ENCODE data around the gene RNF19B. TPM values are rescaled to one million over a fixed set of nuclear protein-coding genes. Genes with fewer than 3 reads are reported as not detected.

RNF19B gene
- total and polyA plus RNA-seq, 2 of the 8 experiments (the other 6 are each of a cell fraction or from before 2014, with no cell fraction given): 9.2 to 11.2 TPM

- no peak overlapping the region for H3K14ac ChIP-seq (ENCODE audit: insufficient read length)
- ChIA-PET POLR2A (ENCODE audit: partially characterized antibody) (interaction anchor here (0.6 to 1.2 kb wide), 4 partner anchors 28 to 228 kb away, joined by 3 to 4 read pairs (median 3); no protein-coding TSS in a partner anchor), CTCF (ENCODE audit: partially characterized antibody) (interaction anchor here (0.7 to 2.0 kb wide), 10 partner anchors 8 to 259 kb away, joined by 3 to 10 read pairs (median 4); no protein-coding TSS in a partner anchor)
- H3K4me2 ChIP-seq (ENCODE audit: insufficient read depth in 1 of 2, low read depth in 2 of 2, low read length in 2 of 2): peak overlapping the region; percentile 81 to 92
- no peaks in the 10 kb centered on the region for H3K9me3 ChIP-seq (ENCODE audit: insufficient read depth in 2 of 2, low read depth in 1 of 2, low read length in 1 of 2)
- 1% methylated on average over 31 of the region's 31 CpGs; no CpG with 5 or more reads in 1 of the 2 experiments for WGBS, 2 experiments (ENCODE audit: extremely low coverage in 1 of 2, insufficient coverage in 1 of 2, insufficient read length in 1 of 2, insufficient replicate concordance in 2 of 2, low coverage in 1 of 2, low lambda C conversion rate in 2 of 2, missing lambda C conversion rate in 1 of 2)
- no peak overlapping the region for H4K8ac ChIP-seq (ENCODE audit: extremely low read depth, insufficient read depth, low read length)
- no peak overlapping the region for H4K91ac ChIP-seq (replicated peaks; ENCODE audit: insufficient read length, low read length)
- no peak overlapping the region for H2BK12ac ChIP-seq (ENCODE audit: low read depth, low read length)
- H2AFZ ChIP-seq (ENCODE audit: low read length): no peak overlapping the region
- FAIRE-seq (no peak), DNase-seq (ENCODE audit: low read depth in 1 of 2, low spot score in 2 of 2) (peak in 1 of 2 experiments; percentile 82)
- no peak overlapping the region for H4K5ac ChIP-seq (ENCODE audit: insufficient read length, low read depth, low read length)
- H3K36me3 ChIP-seq (ENCODE audit: control insufficient read depth in 2 of 4, insufficient read depth in 4 of 4, low read length in 3 of 4): no peaks in the 10 kb centered on the region
- H3K23me2 ChIP-seq (ENCODE audit: low read depth, low read length): peaks cover 11% of the 10 kb centered on the region; the same call in 1 of the 2 replicates
- peaks cover 12 to 52% (median 49%) of the 10 kb centered on the region in 4 experiments for H3K27me3 ChIP-seq (replicated peaks in 1 of 4; ENCODE audit: control insufficient read depth in 3 of 4, extremely low read depth in 1 of 4, insufficient read depth in 3 of 4, low read length in 3 of 4)
- H3K56ac ChIP-seq (replicated peaks; ENCODE audit: insufficient read length, low read depth, low read length): no peak overlapping the region
- peak; percentile 40 for TF ChIP-seq KDM4A (IDR thresholded peaks at IDR 0.05; ENCODE audit: low read depth, low read length, severe bottlenecking)
- TF ChIP-seq CTCF (IDR thresholded peaks at IDR 0.05; ENCODE audit: control extremely low read depth in 1 of 3, insufficient read depth in 1 of 3, low read depth in 1 of 3, low read length in 3 of 3): peak in 2 of 3 experiments; percentile 7 to 20; a peak in 3 of 4 replicates
- no peak for TF ChIP-seq RNF2 (IDR thresholded peaks at IDR 0.05; ENCODE audit: borderline replicate concordance, low read depth, low read length, missing control alignments, poor library complexity, severe bottlenecking)
- TF ChIP-seq SUZ12 (IDR thresholded peaks at IDR 0.05; ENCODE audit: low read length): peak; percentile 44; the same call in 1 of the 2 replicates
- TF ChIP-seq RAD21 (IDR thresholded peaks at IDR 0.05 in 1 of 2, conservative IDR thresholded peaks at IDR 0.05 in 1 of 2; ENCODE audit: low read depth in 2 of 2, low read length in 2 of 2): peak; percentile 2 to 44; a peak in 2 of 4 replicates
- no peak for TF ChIP-seq E2F6 (IDR thresholded peaks at IDR 0.05)
- TF ChIP-seq ASH2L (IDR thresholded peaks at IDR 0.05; ENCODE audit: low read length): no peak
- H3K18ac ChIP-seq (ENCODE audit: extremely low read depth, low read length): no peak overlapping the region
- no peak overlapping the region for H2BK15ac ChIP-seq (ENCODE audit: low read length)
- H3K79me2 ChIP-seq (ENCODE audit: control insufficient read depth in 1 of 2, insufficient read depth in 2 of 2, low read length in 2 of 2): no peaks in the 10 kb centered on the region
- no peak overlapping the region for H3K4ac ChIP-seq (replicated peaks; ENCODE audit: insufficient read length, low read depth, low read length)
- H3K9ac ChIP-seq (replicated peaks in 1 of 4; ENCODE audit: extremely low read depth in 1 of 4, low read depth in 3 of 4, low read length in 3 of 4): no peak overlapping the region
- no peak overlapping the region for H2BK120ac ChIP-seq (replicated peaks; ENCODE audit: low read depth, low read length)
- no peak overlapping the region for H2BK5ac ChIP-seq (ENCODE audit: low read depth, low read length)
- peaks cover 0 to 4% (median 2%) of the 10 kb centered on the region in 4 experiments; a peak in 5 of 7 replicates for H3K4me1 ChIP-seq (replicated peaks in 1 of 4; ENCODE audit: control insufficient read depth in 3 of 4, insufficient read depth in 4 of 4, low read length in 3 of 4)
- H3K27ac ChIP-seq (ENCODE audit: low read depth, low read length): no peak overlapping the region
- no peaks in the 10 kb centered on the region for H4K20me1 ChIP-seq (replicated peaks in 1 of 2; ENCODE audit: control insufficient read depth in 1 of 2, insufficient read depth in 2 of 2, low read length in 2 of 2)
- H3K79me1 ChIP-seq (ENCODE audit: low read depth, low read length): no peaks in the 10 kb centered on the region
- peak overlapping the region; percentile 44 to 58 (median 54) for H3K4me3 ChIP-seq (ENCODE audit: extremely low read depth in 1 of 4, insufficient read depth in 2 of 4, low read depth in 3 of 4, low read length in 4 of 4)
- H2BK20ac ChIP-seq (ENCODE audit: low read length): no peak overlapping the region
- H2AK5ac ChIP-seq (ENCODE audit: low read depth, low read length): no peak overlapping the region
- H3K23ac ChIP-seq (ENCODE audit: insufficient read length): no peak overlapping the region
These were observed 39.7 kb downstream of the RNF19B start for GRCh38 chr1:32924881-32925344.
